MM.1S (cell line): ENCODE measurements around the gene CCR3.

ENCODE experiments used
- DNase-seq: peaks from one replicate; pipeline ENCODE4 v3.0.0-alpha.2; 2015
- H2AFZ ChIP-seq: fragments of 300-600 bp; sonication (generic); 2 replicates; pipeline ENCODE4 v1.6.0; 2016; ENCODE audit warnings: antibody characterized with exemption, low read length
- H3F3A ChIP-seq: fragments of 300-600 bp; sonication (generic); 2 replicates; pipeline ENCODE4 v1.6.1; 2016; ENCODE audit warnings: mild to moderate bottlenecking, antibody characterized with exemption, low read length, moderate library complexity, mixed read lengths; ENCODE audit not compliant: insufficient read depth
- H3K27ac ChIP-seq: fragments of 300-600 bp; sonication (generic); 2 replicates; pipeline ENCODE4 v1.5.1; 2016; ENCODE audit warnings: mild to moderate bottlenecking, low read length
- H3K27me3 ChIP-seq: fragments of 300-600 bp; sonication (generic); replicated peaks from 2 replicates; pipeline ENCODE4 v1.6.0; 2016; ENCODE audit warnings: low read length; ENCODE audit not compliant: insufficient read depth
- H3K36me3 ChIP-seq: fragments of 300-600 bp; sonication (generic); replicated peaks from 2 replicates; pipeline ENCODE4 v1.6.1; 2016; ENCODE audit warnings: mild to moderate bottlenecking, low read length, mixed read lengths; ENCODE audit not compliant: insufficient read depth
- H3K4me1 ChIP-seq: fragments of 300-600 bp; sonication (generic); 2 replicates; pipeline ENCODE4 v1.6.1; 2016; ENCODE audit warnings: low read length, mixed read lengths
- H3K4me2 ChIP-seq: fragments of 300-600 bp; sonication (generic); 2 replicates; pipeline ENCODE4 v1.6.0; 2016; ENCODE audit warnings: low read depth, low read length
- H3K4me3 ChIP-seq: fragments of 300-600 bp; sonication (generic); 2 replicates; pipeline ENCODE4 v1.5.1; 2016; ENCODE audit warnings: low read length, mixed read lengths
- H3K79me2 ChIP-seq: fragments of 300-600 bp; sonication (generic); 2 replicates; pipeline ENCODE4 v1.6.1; 2016; ENCODE audit warnings: mixed run types, low read length, mixed read lengths
- H3K9ac ChIP-seq: fragments of 300-600 bp; sonication (generic); 2 replicates; pipeline ENCODE4 v1.6.1; 2016; ENCODE audit warnings: low read length, mixed read lengths
- H3K9me2 ChIP-seq: fragments of 300-600 bp; sonication (generic); replicated peaks from 2 replicates; pipeline ENCODE4 v1.6.1; 2016; ENCODE audit warnings: mild to moderate bottlenecking, low read length, mixed read lengths; ENCODE audit not compliant: insufficient read depth
- H3K9me3 ChIP-seq: fragments of 300-600 bp; sonication (generic); replicated peaks from 2 replicates; pipeline ENCODE4 v1.6.1; 2016; ENCODE audit warnings: mild to moderate bottlenecking, low read length, mixed read lengths; ENCODE audit not compliant: insufficient read depth
- H4K20me1 ChIP-seq: fragments of 300-600 bp; sonication (generic); 2 replicates; pipeline ENCODE4 v1.6.1; 2016; ENCODE audit warnings: mild to moderate bottlenecking, low read length, moderate library complexity, mixed read lengths; ENCODE audit not compliant: insufficient read depth
- CTCF ChIP-seq: fragments of 300-600 bp; sonication (generic); IDR thresholded peaks from 2 replicates; pipeline ENCODE4 v1.5.1; 2016; ENCODE audit warnings: antibody characterized with exemption, low read length, mixed read lengths
- EZH2 ChIP-seq: fragments of 300-600 bp; sonication (generic); optimal IDR thresholded peaks from 2 replicates; pipeline ENCODE3; 2017; ENCODE audit warnings: low read depth, mild to moderate bottlenecking, antibody characterized with exemption, low read length, mixed read lengths
- EZH2phosphoT487 ChIP-seq: fragments of 300-600 bp; sonication (generic); IDR thresholded peaks from 2 replicates; pipeline ENCODE4 v1.6.1; 2018; ENCODE audit warnings: antibody characterized with exemption, low read length

CCR3 gene

GRCh38 chr3:46209053-46209452 lies 33.2 kb upstream of the CCR3 start:
- H2AFZ ChIP-seq = peak overlapping the region; percentile 14; the same call in 1 of the 2 replicates
- DNase-seq = peak; percentile 20
- no peaks in the 10 kb centered on the region for H3K27me3 ChIP-seq
- H3K79me2 ChIP-seq = peaks cover 40% of the 10 kb centered on the region
- H3K27ac ChIP-seq = peak overlapping the region; percentile 99
- H3K9me3 ChIP-seq = no peaks in the 10 kb centered on the region
- H3K9ac ChIP-seq = peak overlapping the region; percentile 99; the same call in 1 of the 2 replicates
- no peaks in the 10 kb centered on the region for H3K9me2 ChIP-seq
- peaks cover 69% of the 10 kb centered on the region for H3K4me1 ChIP-seq
- no peak overlapping the region for H3K4me3 ChIP-seq
- peak overlapping the region; percentile 90 for H3K4me2 ChIP-seq
- TF ChIP-seq CTCF = no peak
- TF ChIP-seq EZH2 = no peak
- TF ChIP-seq EZH2phosphoT487 = no peak
- H4K20me1 ChIP-seq = no peaks in the 10 kb centered on the region
- H3F3A ChIP-seq = peaks cover 71% of the 10 kb centered on the region
- H3K36me3 ChIP-seq = peaks cover 3% of the 10 kb centered on the region; the same call in 1 of the 2 replicates

GRCh38 chr3:46209746-46210470 lies 32.4 kb upstream of the CCR3 start:
- no peak overlapping the region for H3K9ac ChIP-seq
- 0 out of 2 replicates have a peak overlapping the region, but pooled peaks have one; percentile 20 for H2AFZ ChIP-seq
- peaks cover 69% of the 10 kb centered on the region for H3K4me1 ChIP-seq
- no peak overlapping the region for H3K4me2 ChIP-seq
- H3K27ac ChIP-seq = no peak overlapping the region
- no peaks in the 10 kb centered on the region for H3K9me2 ChIP-seq
- no peaks in the 10 kb centered on the region for H4K20me1 ChIP-seq
- peaks cover 31% of the 10 kb centered on the region for H3K79me2 ChIP-seq
- no peak for TF ChIP-seq EZH2phosphoT487
- TF ChIP-seq CTCF = no peak
- TF ChIP-seq EZH2 = no peak
- peaks cover 68% of the 10 kb centered on the region for H3F3A ChIP-seq
- peak; percentile 4 for DNase-seq
- H3K9me3 ChIP-seq = no peaks in the 10 kb centered on the region
- H3K36me3 ChIP-seq = no peaks in the 10 kb centered on the region
- H3K27me3 ChIP-seq = no peaks in the 10 kb centered on the region
- H3K4me3 ChIP-seq = no peak overlapping the region

GRCh38 chr3:46212101-46212500 lies 30.2 kb upstream of the CCR3 start:
- DNase-seq = no peak
- Histone ChIP-seq H3K9me3 (no peaks in the 10 kb centered on the region), H3K9ac (peak overlapping the region; percentile 67; the same call in 1 of the 2 replicates), H3K9me2 (no peaks in the 10 kb centered on the region), H3K79me2 (peaks cover 15% of the 10 kb centered on the region), H3F3A (peaks cover 53% of the 10 kb centered on the region), H3K27me3 (no peaks in the 10 kb centered on the region), H4K20me1 (no peaks in the 10 kb centered on the region), H3K36me3 (no peaks in the 10 kb centered on the region), H2AFZ (no peak overlapping the region), H3K4me2 (peak overlapping the region; percentile 84; the same call in 1 of the 2 replicates), H3K27ac (peak overlapping the region; percentile 96), H3K4me1 (peaks cover 82% of the 10 kb centered on the region), H3K4me3 (no peak overlapping the region)
- no peak for TF ChIP-seq EZH2
- TF ChIP-seq EZH2phosphoT487 = no peak
- TF ChIP-seq CTCF = no peak
